ENCODE data around the gene AUTS2.
"Not testable (repeated sequence)": the region's sequence is repeated elsewhere in the genome, so short reads cannot be mapped to it uniquely, and the experiment has no call there.

The AUTS2 gene

GRCh38 chr7:70795948-70796347, 1197.7 kb downstream of the AUTS2 start:
- Mint-ChIP-seq H3K4me1 (ENCODE audit: low read depth) (no peaks in the 10 kb centered on the region), H3K4me3 (no peak overlapping the region), H3K27ac (no peak overlapping the region)

GRCh38 chr7:70797109-70797514, 1198.8 kb downstream of the AUTS2 start:
- Mint-ChIP-seq H3K36me3 (no peaks in the 10 kb centered on the region), H3K9me3 (ENCODE audit: low read depth) (no peaks in the 10 kb centered on the region), H3K4me3 (no peak overlapping the region), H3K27ac (no peak overlapping the region), H3K4me1 (ENCODE audit: low read depth) (no peaks in the 10 kb centered on the region), H3K27me3 (no peaks in the 10 kb centered on the region)

More at GRCh38 chr7:70795948-70796347, 1197.7 kb downstream of the AUTS2 start:
- Mint-ChIP-seq H3K36me3 (no peaks in the 10 kb centered on the region), H3K9me3 (ENCODE audit: low read depth) (no peaks in the 10 kb centered on the region), H3K27me3 (no peaks in the 10 kb centered on the region)

- Mint-ChIP-seq H3K27me3 (no peaks in the 10 kb centered on the region), H3K9me3 (ENCODE audit: low read depth) (no peaks in the 10 kb centered on the region), H3K27ac (no peak overlapping the region), H3K4me3 (no peak overlapping the region), H3K36me3 (no peaks in the 10 kb centered on the region), H3K4me1 (ENCODE audit: low read depth) (no peaks in the 10 kb centered on the region)
Measured at GRCh38 chr7:70799841-70800405, 1201.6 kb downstream of the AUTS2 start.

- no peak overlapping the region for H3K27ac Mint-ChIP-seq
- peaks cover 2% of the 10 kb centered on the region for H3K27me3 Mint-ChIP-seq
- no peaks in the 10 kb centered on the region for H3K9me3 Mint-ChIP-seq (ENCODE audit: low read depth)
- no peaks in the 10 kb centered on the region for H3K4me1 Mint-ChIP-seq (ENCODE audit: low read depth)
- no peak overlapping the region for H3K4me3 Mint-ChIP-seq
- no peaks in the 10 kb centered on the region for H3K36me3 Mint-ChIP-seq
Measured at GRCh38 chr7:70805360-70805759, 1207.1 kb downstream of the AUTS2 start.

GRCh38 chr7:70807650-70808049, 1209.4 kb downstream of the AUTS2 start:
- H3K4me3 Mint-ChIP-seq, result no peak overlapping the region
- no peaks in the 10 kb centered on the region for H3K4me1 Mint-ChIP-seq (ENCODE audit: low read depth)
- no peak overlapping the region for H3K27ac Mint-ChIP-seq
- H3K9me3 Mint-ChIP-seq (ENCODE audit: low read depth), result no peaks in the 10 kb centered on the region
- H3K36me3 Mint-ChIP-seq, result no peaks in the 10 kb centered on the region
- H3K27me3 Mint-ChIP-seq, result peaks cover 8% of the 10 kb centered on the region

GRCh38 chr7:70808876-70809275, 1210.6 kb downstream of the AUTS2 start:
- H3K27ac Mint-ChIP-seq, result no peak overlapping the region
- peaks cover 8% of the 10 kb centered on the region for H3K27me3 Mint-ChIP-seq
- H3K4me3 Mint-ChIP-seq, result no peak overlapping the region
- H3K9me3 Mint-ChIP-seq (ENCODE audit: low read depth), result no peaks in the 10 kb centered on the region
- H3K4me1 Mint-ChIP-seq (ENCODE audit: low read depth), result no peaks in the 10 kb centered on the region
- H3K36me3 Mint-ChIP-seq, result no peaks in the 10 kb centered on the region

GRCh38 chr7:70810558-70811139, 1212.4 kb downstream of the AUTS2 start:
- H3K4me3 Mint-ChIP-seq, result no peak overlapping the region
- no peaks in the 10 kb centered on the region for H3K36me3 Mint-ChIP-seq
- peaks cover 8% of the 10 kb centered on the region for H3K27me3 Mint-ChIP-seq
- H3K4me1 Mint-ChIP-seq (ENCODE audit: low read depth), result no peaks in the 10 kb centered on the region
- no peaks in the 10 kb centered on the region for H3K9me3 Mint-ChIP-seq (ENCODE audit: low read depth)
- no peak overlapping the region for H3K27ac Mint-ChIP-seq

- H3K4me1 Mint-ChIP-seq (ENCODE audit: low read depth), result no peaks in the 10 kb centered on the region
Measured at GRCh38 chr7:70812511-70812910, 1214.2 kb downstream of the AUTS2 start.

GRCh38 chr7:70822490-70822889, 1224.2 kb downstream of the AUTS2 start:
- not testable (repeated sequence) for H3K4me3 Mint-ChIP-seq; H3K27me3 Mint-ChIP-seq; H3K4me1 Mint-ChIP-seq (ENCODE audit: low read depth); H3K9me3 Mint-ChIP-seq (ENCODE audit: low read depth); H3K36me3 Mint-ChIP-seq; H3K27ac Mint-ChIP-seq

More at GRCh38 chr7:70812511-70812910, 1214.2 kb downstream of the AUTS2 start:
- Mint-ChIP-seq H3K36me3 (no peaks in the 10 kb centered on the region), H3K4me3 (no peak overlapping the region), H3K27me3 (peaks cover 8% of the 10 kb centered on the region), H3K27ac (no peak overlapping the region), H3K9me3 (ENCODE audit: low read depth) (no peaks in the 10 kb centered on the region)

- Mint-ChIP-seq H3K9me3 (ENCODE audit: low read depth) (peaks cover 4% of the 10 kb centered on the region), H3K4me3 (peak overlapping the region; percentile 69), H3K4me1 (ENCODE audit: low read depth) (peaks cover 13% of the 10 kb centered on the region), H3K27ac (no peak overlapping the region), H3K27me3 (peaks cover 9% of the 10 kb centered on the region), H3K36me3 (no peaks in the 10 kb centered on the region)
Measured at GRCh38 chr7:70829221-70830059, 1231.2 kb downstream of the AUTS2 start.

GRCh38 chr7:70830060-70830395, 1231.8 kb downstream of the AUTS2 start:
- H3K4me3 Mint-ChIP-seq, result no peak overlapping the region
- H3K27ac Mint-ChIP-seq, result no peak overlapping the region
- peaks cover 4% of the 10 kb centered on the region for H3K9me3 Mint-ChIP-seq (ENCODE audit: low read depth)
- H3K27me3 Mint-ChIP-seq, result peaks cover 9% of the 10 kb centered on the region
- no peaks in the 10 kb centered on the region for H3K36me3 Mint-ChIP-seq
- peaks cover 13% of the 10 kb centered on the region for H3K4me1 Mint-ChIP-seq (ENCODE audit: low read depth)

- no peak overlapping the region for H3K4me3 Mint-ChIP-seq
- H3K4me1 Mint-ChIP-seq (ENCODE audit: low read depth), result peaks cover 13% of the 10 kb centered on the region
- H3K36me3 Mint-ChIP-seq, result no peaks in the 10 kb centered on the region
- peaks cover 4% of the 10 kb centered on the region for H3K9me3 Mint-ChIP-seq (ENCODE audit: low read depth)
- H3K27me3 Mint-ChIP-seq, result peaks cover 9% of the 10 kb centered on the region
- no peak overlapping the region for H3K27ac Mint-ChIP-seq
Measured at GRCh38 chr7:70830426-70830825, 1232.2 kb downstream of the AUTS2 start.

- H3K4me1 Mint-ChIP-seq (ENCODE audit: low read depth), result peaks cover 11% of the 10 kb centered on the region
- no peaks in the 10 kb centered on the region for H3K36me3 Mint-ChIP-seq
- H3K27ac Mint-ChIP-seq, result no peak overlapping the region
- peaks cover 6% of the 10 kb centered on the region for H3K27me3 Mint-ChIP-seq
- H3K9me3 Mint-ChIP-seq (ENCODE audit: low read depth), result no peaks in the 10 kb centered on the region
- H3K4me3 Mint-ChIP-seq, result no peak overlapping the region
Measured at GRCh38 chr7:70833726-70834125, 1235.5 kb downstream of the AUTS2 start.

GRCh38 chr7:70834424-70834823, 1236.1 kb downstream of the AUTS2 start:
- Mint-ChIP-seq H3K27me3 (peaks cover 5% of the 10 kb centered on the region), H3K4me3 (no peak overlapping the region), H3K4me1 (ENCODE audit: low read depth) (peaks cover 7% of the 10 kb centered on the region), H3K27ac (no peak overlapping the region), H3K9me3 (ENCODE audit: low read depth) (no peaks in the 10 kb centered on the region), H3K36me3 (no peaks in the 10 kb centered on the region)

- H3K9me3 Mint-ChIP-seq (ENCODE audit: low read depth), result no peaks in the 10 kb centered on the region
- no peak overlapping the region for H3K4me3 Mint-ChIP-seq
Measured at GRCh38 chr7:70835658-70836057, 1237.4 kb downstream of the AUTS2 start.

More at GRCh38 chr7:70835658-70836057, 1237.4 kb downstream of the AUTS2 start:
- H3K4me1 Mint-ChIP-seq (ENCODE audit: low read depth), result no peaks in the 10 kb centered on the region
- H3K27me3 Mint-ChIP-seq, result peaks cover 2% of the 10 kb centered on the region
- H3K27ac Mint-ChIP-seq, result no peak overlapping the region
- H3K36me3 Mint-ChIP-seq, result no peaks in the 10 kb centered on the region
